ENCODE results near the gene SAYSD1. TPM values are rescaled to one million over a fixed set of nuclear protein-coding genes. Genes with fewer than 3 reads are reported as not detected.

Gene SAYSD1
- total and polyA plus RNA-seq, 8 donors, result 1.2 to 24.8 (median 7.7) TPM

DNA sequence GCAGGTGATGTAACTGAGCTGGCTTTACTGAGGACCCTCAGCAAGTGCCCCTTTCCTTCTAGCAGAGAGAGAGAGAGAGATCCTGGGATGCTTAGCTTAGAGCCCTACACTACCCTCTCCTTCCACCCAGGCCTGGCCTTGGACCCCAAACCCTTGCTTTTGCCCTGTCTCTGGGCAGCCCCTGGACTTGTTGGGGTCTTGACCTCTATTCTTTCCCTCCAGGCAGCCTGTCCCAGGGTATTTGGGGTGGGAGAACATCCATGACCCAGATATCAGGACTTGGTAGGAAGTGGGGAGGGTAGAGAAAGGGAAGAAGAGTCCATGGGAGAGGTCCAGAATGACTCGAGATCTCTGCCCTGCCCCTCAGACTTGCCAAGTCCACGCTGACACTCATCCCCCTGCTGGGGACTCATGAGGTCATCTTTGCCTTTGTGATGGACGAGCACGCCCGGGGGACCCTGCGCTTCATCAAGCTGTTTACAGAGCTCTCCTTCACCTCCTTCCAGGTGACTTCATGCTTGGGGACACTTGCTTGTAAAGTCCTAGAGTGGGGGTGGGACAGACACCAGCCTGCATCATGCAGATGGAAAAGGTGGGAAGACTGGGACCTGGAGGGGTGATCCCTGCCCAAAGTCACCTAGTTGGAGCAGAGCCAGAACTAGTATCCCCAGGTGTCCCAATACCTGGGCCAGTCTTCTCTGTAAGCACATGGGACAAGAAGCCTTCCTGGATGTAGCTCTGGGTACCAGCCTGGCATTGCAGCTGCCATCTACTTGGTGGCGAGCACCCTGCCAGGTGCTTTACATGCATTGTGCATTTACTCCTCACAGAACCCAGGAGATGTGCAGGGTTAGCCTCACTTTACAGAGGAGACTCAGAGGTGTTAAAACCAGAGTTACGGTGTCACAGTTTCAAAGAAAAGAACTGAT is 35.5 kb downstream of the SAYSD1 start:
- intact Hi-C loops (cut with DNase I; ENCODE audit: low total_unique reads), result no loop called here
- TF ChIP-seq EP300 (IDR thresholded peaks at IDR 0.05) (no peak), POLR2AphosphoS5 (IDR thresholded peaks at IDR 0.05) (no peak), POLR2A (IDR thresholded peaks at IDR 0.05) (no peak)
- TF ChIP-seq, protein P1, sequence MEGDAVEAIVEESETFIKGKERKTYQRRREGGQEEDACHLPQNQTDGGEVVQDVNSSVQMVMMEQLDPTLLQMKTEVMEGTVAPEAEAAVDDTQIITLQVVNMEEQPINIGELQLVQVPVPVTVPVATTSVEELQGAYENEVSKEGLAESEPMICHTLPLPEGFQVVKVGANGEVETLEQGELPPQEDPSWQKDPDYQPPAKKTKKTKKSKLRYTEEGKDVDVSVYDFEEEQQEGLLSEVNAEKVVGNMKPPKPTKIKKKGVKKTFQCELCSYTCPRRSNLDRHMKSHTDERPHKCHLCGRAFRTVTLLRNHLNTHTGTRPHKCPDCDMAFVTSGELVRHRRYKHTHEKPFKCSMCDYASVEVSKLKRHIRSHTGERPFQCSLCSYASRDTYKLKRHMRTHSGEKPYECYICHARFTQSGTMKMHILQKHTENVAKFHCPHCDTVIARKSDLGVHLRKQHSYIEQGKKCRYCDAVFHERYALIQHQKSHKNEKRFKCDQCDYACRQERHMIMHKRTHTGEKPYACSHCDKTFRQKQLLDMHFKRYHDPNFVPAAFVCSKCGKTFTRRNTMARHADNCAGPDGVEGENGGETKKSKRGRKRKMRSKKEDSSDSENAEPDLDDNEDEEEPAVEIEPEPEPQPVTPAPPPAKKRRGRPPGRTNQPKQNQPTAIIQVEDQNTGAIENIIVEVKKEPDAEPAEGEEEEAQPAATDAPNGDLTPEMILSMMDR (IDR thresholded peaks at IDR 0.05), result no peak

DNA sequence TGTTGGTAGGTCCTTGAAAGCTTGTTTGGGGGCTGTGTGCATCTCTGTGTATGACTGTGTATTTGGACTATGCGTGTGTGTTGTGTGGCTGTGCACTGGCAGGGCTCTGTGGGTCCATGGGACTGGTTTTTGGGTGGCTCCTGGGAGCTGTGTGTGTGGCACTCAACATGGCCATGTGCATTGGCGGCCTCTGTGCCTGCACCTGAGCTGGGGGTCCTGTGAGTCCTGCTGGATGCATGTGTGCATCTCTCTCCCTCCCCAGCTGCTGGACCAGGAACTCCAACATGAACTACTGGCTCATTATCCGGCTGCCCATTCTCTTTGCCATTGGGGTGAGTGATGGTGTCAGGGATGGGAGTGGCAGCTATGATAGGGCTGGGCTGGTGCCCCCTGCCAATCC is 36.3 kb downstream of the SAYSD1 start:
- H3K4me1 ChIP-seq, result no peaks in the 10 kb centered on the region
- no peaks in the 10 kb centered on the region for H3K9me3 ChIP-seq
- H3K4me3 ChIP-seq, result no peak overlapping the region
- H3K27ac ChIP-seq, result no peak overlapping the region
- H3K27me3 ChIP-seq, result peaks cover 0 to 3% (median 0%) of the 10 kb centered on the region in 3 donors
- DNase-seq, result no peak
- TF ChIP-seq EP300 (IDR thresholded peaks at IDR 0.05) (no peak), POLR2AphosphoS5 (IDR thresholded peaks at IDR 0.05) (no peak), POLR2A (IDR thresholded peaks at IDR 0.05) (no peak)
- TF ChIP-seq, protein P1 (IDR thresholded peaks at IDR 0.05), result no peak
- H3K36me3 ChIP-seq, result no peaks in the 10 kb centered on the region
- intact Hi-C loops (cut with DNase I; ENCODE audit: low total_unique reads), result no loop called here
- WGBS, 5 donors, result 78 to 100% (median 91%) methylated on average over 3 of the region's 3 CpGs

More for the DNA sequence above, 35.5 kb downstream of the SAYSD1 start:
- H3K4me1 ChIP-seq, result no peaks in the 10 kb centered on the region
- H3K9me3 ChIP-seq, result no peaks in the 10 kb centered on the region
- no peak overlapping the region for H3K4me3 ChIP-seq
- WGBS, 5 donors, result 76 to 95% (median 89%) methylated on average over 6 to 8 of the region's 8 CpGs
- H3K27me3 ChIP-seq, result peaks cover 0 to 10% (median 0%) of the 10 kb centered on the region in 3 donors
- no peak for DNase-seq
- no peaks in the 10 kb centered on the region for H3K36me3 ChIP-seq
- H3K27ac ChIP-seq, result no peak overlapping the region

DNA sequence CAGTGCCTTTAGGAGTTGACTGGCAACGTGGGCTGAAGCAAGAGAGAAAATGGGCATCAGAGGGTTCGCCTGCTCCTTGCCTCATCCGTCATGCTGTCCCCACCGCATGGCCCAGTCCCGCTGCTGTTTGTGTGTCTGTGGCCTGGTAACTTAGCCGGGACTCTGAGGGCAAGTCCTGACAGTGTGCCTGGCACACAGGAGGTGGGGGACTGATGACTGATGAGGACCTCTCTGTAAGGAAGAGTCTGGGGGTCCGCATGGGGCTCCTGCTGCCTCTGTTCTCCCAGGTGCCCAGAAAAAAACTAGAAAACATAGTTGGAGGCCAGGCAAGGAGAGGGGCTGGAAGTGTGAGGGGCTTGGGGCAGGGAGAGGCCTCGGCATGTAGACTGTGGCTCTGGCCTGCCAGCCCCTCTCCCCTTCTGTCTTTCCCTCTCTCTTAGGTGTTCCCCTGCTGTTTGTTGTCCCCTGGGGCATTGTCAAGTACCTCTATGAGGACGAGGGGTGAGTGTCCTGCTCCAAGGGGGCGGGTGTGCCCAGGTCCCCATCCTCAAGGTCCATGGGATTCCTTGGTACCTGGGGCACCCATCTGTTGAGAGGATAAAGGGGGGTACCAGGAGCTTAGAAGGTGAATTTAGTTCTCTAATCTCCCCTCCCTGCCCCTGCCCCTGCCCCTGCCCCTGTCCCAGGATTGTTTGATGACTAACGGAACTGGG is 36.9 kb downstream of the SAYSD1 start:
- TF ChIP-seq, protein P1 (IDR thresholded peaks at IDR 0.05), result no peak
- no peak for TF ChIP-seq POLR2A (IDR thresholded peaks at IDR 0.05)
- no peak for TF ChIP-seq POLR2AphosphoS5 (IDR thresholded peaks at IDR 0.05)
- no peak for TF ChIP-seq EP300 (IDR thresholded peaks at IDR 0.05)
- Histone ChIP-seq H3K27me3 (no peaks in the 10 kb centered on the region), H3K27ac (no peak overlapping the region), H3K4me3 (no peak overlapping the region), H3K36me3 (no peaks in the 10 kb centered on the region), H3K4me1 (no peaks in the 10 kb centered on the region), H3K9me3 (no peaks in the 10 kb centered on the region)
- DNase-seq, result no peak
- 89 to 94% (median 90%) methylated on average over 11 of the region's 11 CpGs for WGBS, 5 donors
- intact Hi-C loops (cut with DNase I; ENCODE audit: low total_unique reads), result no loop called here

DNA sequence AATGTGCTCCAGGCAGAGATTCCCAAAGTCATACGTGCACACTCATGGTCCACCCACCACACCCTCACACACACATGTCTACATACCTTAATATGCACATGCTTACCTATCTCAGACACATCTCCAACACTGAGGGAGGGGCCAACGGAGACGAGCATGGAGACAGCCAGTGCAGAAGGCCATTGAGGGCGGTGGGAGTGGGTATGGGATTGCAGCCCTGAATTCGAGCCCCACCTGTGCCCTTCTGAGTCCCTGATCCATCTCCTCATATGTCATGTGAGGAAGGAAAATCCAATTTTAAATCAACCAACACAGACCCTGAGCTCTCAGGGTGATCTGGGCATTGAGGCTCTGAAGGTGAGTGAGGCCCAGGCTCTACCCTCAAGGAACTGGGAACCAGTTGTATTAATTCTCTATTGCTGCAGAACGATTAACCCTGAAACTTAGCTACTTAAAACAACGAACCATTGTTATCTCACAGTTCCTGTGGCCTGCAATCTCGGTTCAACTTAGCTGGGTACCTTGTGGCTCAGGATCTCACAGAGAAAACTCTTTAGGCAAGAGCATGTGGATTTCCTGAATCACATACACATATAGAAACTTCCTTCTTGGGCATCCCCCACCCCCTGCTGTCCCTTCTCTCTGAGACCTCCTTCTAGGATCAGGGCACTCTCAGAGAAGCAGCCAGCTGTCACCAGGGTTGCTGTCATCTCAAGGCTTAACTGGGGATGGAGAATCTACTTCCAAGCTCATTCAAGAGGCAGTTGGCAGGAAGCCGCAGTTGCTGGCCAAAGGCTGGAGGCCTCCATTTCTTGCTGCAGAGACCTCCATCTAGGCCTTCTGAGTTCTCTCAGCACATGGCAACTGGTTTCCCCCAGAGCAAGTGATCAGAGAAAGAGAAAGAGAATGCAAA is 38.1 kb downstream of the SAYSD1 start:
- intact Hi-C loops (cut with DNase I; ENCODE audit: low total_unique reads), result no loop called here
- TF ChIP-seq, protein P1 (IDR thresholded peaks at IDR 0.05), result no peak
- TF ChIP-seq EP300 (IDR thresholded peaks at IDR 0.05), result no peak
- no peak for TF ChIP-seq POLR2AphosphoS5 (IDR thresholded peaks at IDR 0.05)
- no peak for TF ChIP-seq POLR2A (IDR thresholded peaks at IDR 0.05)
- no peaks in the 10 kb centered on the region for H3K27me3 ChIP-seq
- WGBS, 5 donors, result 63 to 78% (median 67%) methylated on average over 9 of the region's 9 CpGs
- no peak for DNase-seq
- H3K9me3 ChIP-seq, result no peaks in the 10 kb centered on the region
- H3K36me3 ChIP-seq, result no peaks in the 10 kb centered on the region
- H3K4me1 ChIP-seq, result no peaks in the 10 kb centered on the region
- H3K27ac ChIP-seq, result no peak overlapping the region
- no peak overlapping the region for H3K4me3 ChIP-seq

All from stomach (tissue), 9 donors.